NOMO-1 (cell line): Measurements from ENCODE around the gene MIGA2.
A peak's percentile ranks its signal among the peaks of the same experiment; 100 is the strongest.

Source experiments
- DNase-seq, 2 experiments: peaks; one replicate each; lab custom pipeline; 2025; ENCODE audit not compliant: unreplicated experiment in 2 of 2; lab: John Stamatoyannopoulos, UW

MIGA2 gene

DNA sequence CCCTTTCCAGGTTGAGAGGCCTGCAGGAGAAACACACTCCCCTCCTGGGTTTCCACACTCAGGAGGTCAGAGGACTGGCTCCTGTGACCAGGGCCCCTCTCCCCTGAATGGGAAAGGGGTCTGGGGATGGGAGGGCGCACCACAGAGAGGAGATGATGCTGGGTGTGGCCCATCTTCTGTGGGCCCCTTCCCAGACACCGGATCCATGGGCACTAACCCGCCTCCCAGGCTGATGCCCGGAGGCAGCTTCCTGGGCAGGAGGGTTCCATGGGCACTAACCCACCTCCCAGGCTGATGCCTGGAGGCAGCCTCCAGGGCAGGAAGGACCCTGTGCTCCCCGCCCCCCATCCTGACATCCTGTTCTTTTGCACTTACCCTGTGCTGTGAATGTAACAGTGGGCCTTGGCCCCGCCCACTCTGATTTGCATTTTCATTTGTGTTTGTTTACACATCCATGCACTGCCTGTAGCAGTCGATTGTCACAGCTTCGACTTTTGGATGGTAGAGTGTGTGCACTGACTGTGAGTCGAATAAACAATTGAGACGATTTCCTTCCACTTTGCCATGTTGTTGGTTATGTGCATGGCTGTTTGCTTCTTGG lies 35.2 kb downstream of the MIGA2 start:
- no peak for DNase-seq

DNA sequence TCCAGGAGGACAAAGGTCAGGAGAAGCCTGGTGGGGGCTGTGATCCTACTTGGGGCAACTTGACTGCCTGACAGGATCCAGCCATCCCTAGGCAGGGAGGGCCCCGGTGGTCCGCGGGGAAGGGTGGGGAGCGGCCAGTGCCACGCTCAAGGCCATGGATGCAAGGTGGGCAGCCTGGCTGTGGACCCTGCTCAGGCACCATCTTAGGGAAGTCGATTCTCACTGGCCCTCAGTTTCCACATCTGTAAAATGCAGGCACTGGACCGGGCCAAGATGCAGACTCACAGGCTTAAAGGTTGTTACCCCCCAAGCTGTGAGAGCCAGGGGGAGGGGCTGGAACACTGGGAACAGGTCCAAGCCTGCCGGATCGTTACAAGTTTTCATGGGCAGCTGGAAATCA lies 35.7 kb downstream of the MIGA2 start:
- DNase-seq, result no peak

DNA sequence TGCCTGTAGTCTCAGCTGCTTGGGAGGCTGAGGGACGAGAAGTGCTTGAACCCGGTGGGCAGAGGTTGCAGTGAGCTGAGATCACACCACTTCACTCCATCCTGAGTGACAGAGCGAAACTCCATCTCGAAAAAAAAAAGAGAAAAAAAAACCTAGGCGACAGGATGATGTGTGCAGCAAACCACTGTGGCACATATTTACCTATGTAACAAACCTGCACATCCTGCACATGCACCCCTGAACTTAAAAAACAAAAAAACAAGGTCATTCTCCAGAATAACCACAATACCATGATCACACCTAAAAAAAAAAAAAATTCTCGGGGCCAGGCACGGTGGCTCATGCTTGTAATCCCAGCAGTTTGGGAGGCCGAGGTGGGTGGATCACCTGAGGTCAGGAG lies 37.0 kb downstream of the MIGA2 start:
- DNase-seq, result no peak

DNA sequence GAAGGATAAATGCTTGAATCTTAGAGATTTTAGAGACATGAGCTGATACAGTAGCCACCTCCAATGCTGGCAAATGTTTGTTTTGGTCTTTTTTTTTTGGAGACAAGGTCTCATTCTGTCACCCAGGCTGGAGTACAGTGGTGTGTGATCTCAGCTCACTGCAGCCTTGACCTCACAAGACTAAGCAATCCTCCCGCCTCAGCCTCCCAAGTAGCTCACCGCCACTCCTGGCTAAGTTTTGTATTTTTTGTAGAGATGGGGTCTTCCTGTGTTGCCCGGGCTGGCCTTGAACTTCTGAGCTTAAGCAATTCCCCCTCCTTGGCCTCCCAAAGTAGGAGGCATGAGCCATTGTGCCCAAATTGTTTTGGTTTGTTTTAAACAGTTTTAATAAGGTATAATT lies 37.7 kb downstream of the MIGA2 start:
- DNase-seq, result no peak

DNA sequence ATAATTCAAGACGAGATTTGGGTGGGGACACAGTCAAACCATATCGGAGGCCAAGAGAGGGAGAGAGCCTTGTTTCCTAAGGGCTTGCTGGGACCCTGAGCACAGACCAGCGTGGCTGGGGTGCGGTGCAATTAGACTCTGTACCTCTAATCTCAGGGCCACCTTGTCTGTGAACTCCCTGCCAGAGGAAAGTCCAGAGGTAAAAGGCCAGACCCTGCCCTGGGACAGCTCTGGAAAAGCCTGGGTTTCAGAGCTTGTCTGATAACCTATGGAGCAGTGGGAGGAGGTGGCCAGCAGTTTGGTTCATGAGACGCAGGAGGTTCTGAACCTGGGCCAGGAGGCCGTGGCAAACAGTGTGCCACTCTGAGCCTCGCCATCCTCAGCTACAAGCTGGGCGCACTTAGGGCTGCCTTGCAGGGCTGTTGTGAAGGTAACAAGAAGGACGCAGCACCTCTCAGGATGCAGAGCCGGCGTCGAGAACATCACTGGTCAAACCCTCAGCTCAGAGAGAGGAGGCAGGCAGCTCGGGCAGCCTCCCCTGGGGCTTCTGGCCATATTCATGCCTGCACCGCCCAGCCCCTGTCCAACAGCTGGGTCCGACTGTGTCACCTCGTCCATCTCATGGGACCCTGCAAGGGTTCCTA lies 39.7 kb downstream of the MIGA2 start:
- no peak for DNase-seq

DNA sequence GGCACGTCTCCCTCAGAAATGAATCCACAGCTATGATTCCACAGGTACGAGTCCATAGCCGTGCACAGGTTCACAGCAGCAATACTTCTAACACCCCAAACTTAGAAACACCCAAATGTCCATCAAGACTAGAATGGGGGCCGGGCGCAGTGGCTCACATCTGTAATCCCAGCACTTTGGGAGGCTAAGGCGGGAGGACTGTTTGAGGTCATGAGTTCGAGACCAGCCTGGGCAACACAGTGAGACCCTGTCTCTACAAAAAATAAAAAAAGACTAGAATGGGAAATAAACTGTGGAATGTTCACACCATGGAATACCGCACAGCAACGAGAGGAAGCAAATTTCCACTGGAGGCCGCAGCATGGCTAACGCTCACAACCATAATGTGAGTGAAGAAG lies 40.2 kb downstream of the MIGA2 start:
- no peak for DNase-seq

DNA sequence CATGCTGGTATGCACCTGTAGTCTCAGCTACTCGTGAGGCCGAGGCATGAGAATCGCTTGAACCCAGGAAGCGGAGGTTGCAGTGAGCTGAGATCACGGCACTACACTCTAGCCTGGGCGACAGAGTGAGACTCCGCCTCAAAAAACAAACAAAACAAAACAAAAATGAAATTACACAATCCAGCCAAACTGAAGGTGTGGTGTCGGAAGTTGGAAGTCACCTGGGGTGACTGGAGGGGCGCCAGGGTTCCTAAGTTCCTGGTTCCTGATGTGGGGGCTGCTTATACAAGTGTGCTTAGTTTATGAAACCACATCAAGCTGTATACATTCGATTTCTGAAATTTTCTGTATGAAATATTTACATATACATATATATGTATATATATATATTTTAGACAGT lies 40.8 kb downstream of the MIGA2 start:
- no peak for DNase-seq

DNA sequence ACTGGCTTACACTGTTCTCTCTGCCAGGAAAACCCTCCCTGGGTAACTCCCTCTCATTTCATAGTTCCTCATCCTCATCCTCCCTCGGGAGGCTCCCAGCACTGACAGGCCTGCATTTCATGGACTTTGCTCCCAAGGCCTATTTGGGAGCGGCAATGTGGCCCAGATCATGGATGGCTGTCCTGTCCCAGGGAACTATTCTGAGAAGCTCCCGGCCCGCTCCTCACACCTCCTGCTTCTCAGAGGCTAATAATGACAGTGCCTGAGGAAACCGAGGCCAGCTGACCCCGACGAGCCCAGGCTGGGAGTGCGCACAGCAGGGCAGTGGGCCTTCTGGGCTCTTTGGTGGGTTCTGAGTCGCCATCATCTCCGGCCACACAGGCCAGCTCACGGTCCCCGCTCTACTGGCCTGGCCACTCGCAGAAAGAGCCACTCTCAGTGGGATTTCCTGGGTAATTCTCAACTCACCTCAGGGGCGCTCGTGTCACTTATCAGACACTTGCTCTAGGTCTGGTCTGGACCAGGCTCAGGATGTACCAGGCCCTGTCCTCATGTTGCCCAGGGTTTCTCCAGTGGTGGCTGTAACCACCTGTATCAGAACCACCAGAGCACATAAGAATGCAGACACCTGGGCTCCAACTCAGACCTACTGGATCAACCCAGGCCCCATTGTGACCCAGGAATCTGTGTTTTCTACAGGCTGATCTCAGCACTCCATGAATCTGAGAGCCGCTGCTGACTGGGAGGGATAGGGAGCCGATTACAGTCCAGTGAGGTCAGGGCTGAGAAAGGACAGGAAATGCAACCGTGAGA lies 42.5 kb downstream of the MIGA2 start:
- DNase-seq, result no peak

DNA sequence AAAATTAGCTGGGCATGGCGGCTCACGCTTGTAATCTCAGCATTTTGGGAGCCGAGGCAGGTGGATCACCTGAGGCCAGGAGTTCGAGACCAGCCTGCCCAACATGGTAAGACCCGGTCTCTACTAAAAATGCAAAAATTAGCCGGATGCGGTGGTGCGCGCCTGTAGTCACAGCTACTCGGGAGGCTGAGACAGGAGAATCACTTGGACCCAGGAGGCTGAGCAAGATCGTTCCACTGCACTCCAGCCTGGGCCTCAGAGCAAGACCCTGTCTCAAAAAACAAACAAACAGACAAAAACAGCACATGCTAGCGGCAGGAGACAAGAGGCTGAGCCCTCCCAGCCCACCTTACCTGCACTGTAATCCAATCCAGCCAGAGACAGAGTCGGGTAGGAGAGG lies 43.4 kb downstream of the MIGA2 start:
- DNase-seq, result no peak

DNA sequence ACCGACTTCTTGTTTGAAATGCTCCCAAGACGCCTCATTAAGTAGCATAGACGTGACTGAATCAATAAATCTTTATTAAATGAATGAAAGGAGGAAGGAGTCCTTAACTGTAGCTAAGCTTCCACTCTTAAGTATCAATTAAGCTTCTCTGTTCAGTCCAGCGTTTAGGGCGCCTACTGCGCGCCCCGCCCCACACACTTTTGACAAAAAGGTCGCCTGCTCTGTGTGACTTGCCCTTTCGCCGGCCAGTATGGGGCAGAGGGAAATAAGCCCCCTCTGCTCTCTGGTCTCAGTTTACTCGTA lies 43.8 kb downstream of the MIGA2 start:
- peak in 1 of 2 experiments; percentile 12 for DNase-seq

DNA sequence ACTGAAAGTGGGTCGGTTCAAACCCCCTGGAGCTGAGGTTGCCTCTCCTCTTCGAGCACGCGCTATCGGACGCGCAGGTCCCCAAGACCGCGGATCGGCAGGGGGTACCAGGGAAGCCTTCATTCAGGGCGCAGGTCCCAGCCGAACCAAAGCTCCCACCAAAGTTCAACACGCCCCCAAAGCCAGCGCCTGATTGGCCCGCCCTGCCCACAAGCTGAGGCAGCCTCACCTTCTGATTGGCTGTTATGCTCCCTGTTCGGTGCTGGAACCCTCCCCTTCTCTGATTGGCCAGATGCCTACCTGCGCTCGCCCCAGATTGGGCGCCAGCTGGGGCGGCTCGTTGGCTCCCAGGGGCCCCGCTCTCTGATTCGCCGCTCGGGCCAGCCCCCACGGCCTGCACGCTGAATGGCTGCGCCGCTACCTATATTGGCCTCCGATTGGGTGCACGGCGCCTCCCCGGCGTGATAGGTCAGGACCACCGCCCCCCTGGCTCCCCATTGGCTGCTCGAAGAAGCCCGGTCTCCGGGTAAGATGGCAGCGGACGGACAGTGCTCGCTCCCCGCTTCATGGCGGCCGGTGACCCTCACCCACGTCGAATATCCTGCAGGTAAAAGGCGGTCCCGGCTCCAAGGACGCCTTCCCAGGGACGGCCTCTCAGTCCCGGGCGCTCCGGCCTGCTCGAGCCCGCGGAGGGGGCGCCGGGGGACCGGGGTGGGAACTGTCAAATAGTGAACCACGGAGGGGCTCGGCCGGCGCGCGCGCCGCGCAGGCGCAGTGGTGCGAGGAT lies 44.4 kb downstream of the MIGA2 start, which contains the start of gene DOLPP1:
DOLPP1 (plus strand) TSS at position 511 of the 787 bp plus-strand sequence; CDS start at position 532, 21 bp downstream.
- DNase-seq, result peak; percentile 96 to 98

DNA sequence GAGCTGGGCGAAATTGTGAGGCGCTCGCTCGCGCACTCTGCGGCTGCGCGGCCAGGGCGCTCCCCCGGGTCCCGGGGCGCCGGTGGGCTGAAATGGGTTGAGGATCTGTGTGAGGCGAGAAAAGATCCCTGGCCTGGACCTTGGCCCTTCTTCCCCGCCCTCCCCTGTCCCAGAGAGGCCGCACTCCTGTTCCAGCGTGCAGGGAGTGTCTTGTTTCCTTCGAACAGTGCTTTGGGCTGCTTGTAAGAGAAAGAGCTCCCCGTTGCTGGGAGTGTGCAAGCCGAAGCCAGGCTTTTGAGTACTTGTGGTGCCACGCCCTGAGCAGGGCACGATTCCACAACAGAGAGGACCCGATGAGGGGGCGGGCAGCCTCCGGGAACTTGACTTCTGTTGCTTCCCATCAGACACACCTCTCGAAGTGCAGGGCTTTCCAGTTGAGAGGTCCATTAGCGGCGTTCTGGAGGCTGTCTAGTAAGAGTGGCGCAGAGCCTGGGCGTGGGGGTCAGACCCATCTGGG lies 45.0 kb downstream of the MIGA2 start:
- no peak for DNase-seq

DNA sequence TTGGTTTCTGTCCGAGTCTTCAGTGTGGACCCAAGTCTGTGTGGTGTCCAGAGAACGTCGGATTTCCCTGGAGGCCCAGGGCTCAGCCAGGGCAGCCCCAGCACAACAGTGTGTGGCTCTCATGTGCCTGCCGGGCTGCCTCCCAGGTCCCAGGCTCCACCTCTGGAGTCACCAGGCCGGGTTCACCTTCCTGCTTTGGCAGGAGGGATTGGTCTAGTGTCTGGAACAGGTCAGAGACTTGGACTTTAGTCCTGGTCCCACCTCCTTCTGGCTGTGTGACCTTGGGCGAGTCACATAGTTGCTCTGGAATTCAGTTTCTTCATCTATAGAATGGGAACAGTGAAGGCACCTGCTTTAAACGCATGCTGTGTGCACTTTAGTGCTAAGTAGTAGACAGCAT lies 47.7 kb downstream of the MIGA2 start:
- DNase-seq, result no peak

DNA sequence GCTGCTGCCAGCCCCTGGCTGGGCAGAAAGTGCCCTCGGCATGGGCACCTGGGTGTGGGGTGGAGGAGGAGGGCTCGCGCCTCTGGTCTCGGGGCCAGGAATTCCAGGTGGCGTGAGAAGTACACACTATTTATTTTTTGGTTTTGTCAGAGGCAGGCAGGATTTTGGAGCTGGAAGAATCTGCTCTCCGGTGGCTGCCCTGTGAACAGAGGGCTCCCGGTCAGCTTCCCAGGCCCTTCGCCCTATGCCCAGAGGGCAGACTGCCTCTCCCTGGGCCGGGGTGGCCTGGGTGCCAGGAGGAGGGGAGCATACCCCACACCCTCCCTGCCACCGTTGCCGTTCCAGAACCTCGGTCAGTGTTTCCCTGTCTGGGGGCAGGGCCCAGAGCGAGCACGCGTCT lies 52.8 kb downstream of the MIGA2 start:
- DNase-seq, result no peak

DNA sequence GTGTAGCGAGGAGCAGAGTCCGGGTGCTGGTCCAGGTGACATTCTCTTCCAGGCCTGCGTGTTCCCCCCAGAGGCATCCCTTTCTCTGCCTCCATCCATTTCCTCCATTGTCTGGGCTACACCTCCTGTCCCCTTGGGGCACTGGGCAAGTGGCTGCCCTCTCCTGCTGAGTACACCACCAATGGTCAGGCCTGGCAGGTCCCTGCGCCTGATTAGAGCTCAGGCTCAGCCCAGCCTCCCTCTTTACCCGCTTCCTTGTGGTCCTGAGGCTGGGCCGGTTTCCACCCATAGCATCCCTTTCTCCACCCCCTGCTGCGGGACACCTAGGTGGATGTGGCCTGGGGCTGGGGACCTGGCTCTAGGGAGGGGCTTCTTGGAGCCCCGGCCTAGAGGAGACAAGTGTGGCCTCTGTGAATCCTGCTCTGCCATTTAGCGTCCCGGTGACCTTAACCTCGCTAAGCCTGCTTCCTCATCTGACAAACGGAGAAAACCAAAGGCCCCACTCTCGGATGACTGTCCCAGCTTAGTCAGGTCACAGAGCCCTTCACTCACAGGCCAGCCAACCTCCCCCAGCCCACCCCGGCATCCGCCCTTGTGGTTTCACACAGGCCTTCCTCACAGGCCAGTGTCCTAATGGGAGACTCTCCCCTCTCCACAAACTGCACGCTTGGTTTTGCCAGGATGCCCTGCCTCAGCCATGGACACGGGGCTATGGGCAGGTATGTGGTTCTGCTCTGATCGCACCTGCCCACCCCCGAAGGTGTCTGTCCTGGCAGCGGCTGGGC lies 57.4 kb downstream of the MIGA2 start:
- DNase-seq, result no peak

DNA sequence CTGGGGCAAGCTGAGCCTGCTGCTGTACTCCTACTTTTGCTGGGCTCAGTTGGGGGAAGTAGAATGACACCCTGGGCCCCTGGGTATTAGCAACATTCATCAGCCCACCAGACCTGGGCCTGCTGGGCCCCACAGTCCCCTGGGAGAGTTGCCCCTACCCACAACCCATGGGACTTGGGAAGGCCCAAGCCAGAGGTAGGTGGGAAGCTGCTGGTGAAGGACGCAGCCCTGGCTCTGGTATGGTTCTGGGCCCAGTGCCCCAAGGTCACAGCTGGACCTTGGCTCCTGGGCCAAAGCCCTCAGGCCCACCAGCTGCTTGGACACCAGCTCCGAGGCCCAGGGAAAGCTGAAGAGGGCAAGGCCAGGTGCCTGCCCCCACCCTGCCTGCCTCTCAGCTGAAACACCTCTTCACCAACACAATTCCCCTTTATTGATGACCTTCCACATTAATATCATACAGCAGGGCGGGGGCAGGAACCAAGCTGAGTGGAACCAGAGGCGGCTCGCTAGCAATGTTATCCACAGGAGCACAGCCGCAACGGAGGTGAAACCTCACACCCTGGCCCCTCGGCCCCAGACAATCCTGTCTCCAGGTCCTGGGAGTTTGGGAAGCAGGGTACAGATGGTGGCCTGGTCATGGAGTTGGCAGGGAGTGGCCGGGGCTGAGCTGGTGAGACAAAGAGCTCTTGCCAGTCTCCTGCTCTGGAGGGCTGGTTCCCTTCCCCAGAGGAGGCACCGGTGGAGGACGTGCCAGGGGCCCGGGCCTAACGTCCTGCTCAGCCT lies 58.2 kb downstream of the MIGA2 start:
- DNase-seq, result no peak

DNA sequence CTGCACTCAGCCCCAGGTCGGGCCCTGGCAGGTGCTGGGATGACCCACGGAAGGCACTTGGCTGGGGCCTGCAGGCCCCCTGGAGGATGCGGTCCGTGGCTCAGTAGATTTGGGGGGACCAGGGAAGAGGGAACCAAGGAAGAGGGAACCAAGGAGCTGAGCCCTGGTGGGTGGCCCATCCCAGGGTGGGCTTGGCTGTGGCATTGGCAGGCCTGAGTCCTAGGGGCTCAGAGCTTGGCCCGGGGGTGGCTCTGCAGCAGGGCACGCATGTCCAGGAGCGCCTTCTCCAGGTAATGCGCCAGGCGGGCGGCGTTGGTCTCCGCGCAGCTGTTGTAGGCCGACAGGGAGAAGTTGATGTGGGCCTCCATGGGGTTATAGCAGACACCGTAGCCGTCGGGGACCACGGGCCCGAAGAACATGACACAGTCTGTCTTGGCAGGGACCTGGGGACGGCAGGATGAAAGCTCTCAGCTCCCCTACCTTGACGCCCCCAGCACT lies 58.8 kb downstream of the MIGA2 start:
- no peak for DNase-seq

DNA sequence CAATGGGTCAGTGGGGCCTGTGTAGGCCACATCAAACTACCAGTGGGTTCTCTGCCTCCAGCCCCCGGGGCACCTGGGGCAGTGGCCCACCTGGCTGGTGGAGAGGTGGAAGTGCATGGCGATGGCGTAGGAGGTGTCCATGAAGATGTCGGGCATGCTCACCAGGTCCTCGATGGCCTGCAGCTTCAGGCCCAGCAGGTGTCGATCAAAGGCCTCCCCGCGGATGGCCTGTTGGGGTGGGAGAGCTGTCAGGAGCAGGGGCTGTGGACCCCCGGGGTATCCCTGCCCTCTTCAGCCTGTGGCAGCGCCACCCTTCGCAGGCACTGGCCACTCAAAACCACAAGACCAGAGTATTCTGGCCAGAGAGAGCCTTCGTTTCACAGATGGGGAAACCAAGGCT lies 59.5 kb downstream of the MIGA2 start:
- no peak for DNase-seq

DNA sequence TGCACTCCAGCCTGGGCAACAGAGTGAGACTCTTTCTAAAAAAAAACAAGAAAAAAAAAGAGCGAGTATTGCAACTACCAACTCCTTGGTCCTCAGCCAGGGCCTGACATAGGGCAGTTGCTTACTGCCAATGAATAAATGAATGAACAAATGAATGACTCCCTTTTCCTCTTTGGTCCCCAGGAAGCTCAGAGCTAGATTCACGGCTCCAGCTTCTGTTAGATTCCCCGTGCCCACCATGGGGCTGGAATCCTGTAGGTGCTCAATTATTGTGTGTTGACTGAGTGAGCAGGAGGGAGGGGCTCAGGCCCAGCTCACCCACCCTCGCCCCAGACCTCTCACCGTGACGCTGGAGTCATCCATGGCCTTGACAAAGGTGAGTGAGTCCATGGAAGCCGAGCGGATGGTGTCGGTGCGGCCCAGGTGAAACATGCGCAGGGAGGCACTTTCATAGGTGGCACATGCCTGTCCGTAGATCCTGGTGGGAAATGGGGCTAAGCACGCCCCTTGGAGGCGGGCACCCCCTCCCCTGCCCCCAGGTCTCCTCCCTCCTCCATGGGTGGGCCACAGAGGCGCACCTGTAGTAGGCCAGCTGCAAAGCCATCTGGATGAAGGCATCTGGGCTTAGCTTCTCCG lies 61.4 kb downstream of the MIGA2 start:
- DNase-seq, result no peak
